K562 (cell line): ENCODE results near the gene IL23R. TPM values are rescaled to one million over a fixed set of nuclear protein-coding genes. Genes with fewer than 3 reads are reported as not detected.

ENCODE experiments used
- BCLAF1 ChIP-seq, 2 experiments: fragments of 450-650 bp in 1 of 2; IDR thresholded peaks; 2 replicates each; pipeline ENCODE4 v1.6.1; 2011 to 2017; ENCODE audit warnings: low read depth in 2 of 2, antibody characterized with exemption in 1 of 2, borderline replicate concordance in 1 of 2, low read length in 1 of 2, mild to moderate bottlenecking in 1 of 2, mixed read lengths in 1 of 2; ENCODE audit not compliant: control insufficient read depth in 1 of 2
- CLOCK ChIP-seq: fragments of 250-450 bp; sonication (Bioruptor Pico); IDR thresholded peaks from 2 replicates; pipeline ENCODE4 v1.4.0; 2020; ENCODE audit warnings: mild to moderate bottlenecking, moderate library complexity, borderline replicate concordance
- MED1 ChIP-seq: sonication (generic); formaldehyde crosslinking; IDR thresholded peaks from 2 replicates; pipeline ENCODE4 v1.8.1; 2023; ENCODE audit warnings: missing genetic modification reagents, borderline replicate concordance
- PRMT5 ChIP-seq: sonication (generic); formaldehyde crosslinking; IDR thresholded peaks from 2 replicates; pipeline ENCODE4 v1.5.0; 2020; ENCODE audit warnings: missing genetic modification reagents
- RFX1 ChIP-seq: fragments of 450-650 bp; IDR thresholded peaks from 2 replicates; pipeline ENCODE4 v1.6.1; 2016; ENCODE audit warnings: mild to moderate bottlenecking, moderate library complexity
- TEAD2 ChIP-seq: fragments of 450-650 bp; IDR thresholded peaks from 2 replicates; pipeline ENCODE4 v1.6.1; 2016; ENCODE audit warnings: missing genetic modification characterization, control low read depth, missing compliant biosample characterization
- ZBTB17 ChIP-seq: fragments of 450-650 bp; formaldehyde crosslinking; IDR thresholded peaks from 2 replicates; pipeline ENCODE4 v1.4.0; 2020; ENCODE audit warnings: mild to moderate bottlenecking
- ZNF384 ChIP-seq: IDR thresholded peaks from 2 replicates; pipeline ENCODE4 v1.6.1; 2012; ENCODE audit warnings: low read depth, low read length, improper control_type of control experiment
- polyA plus RNA-seq, 8 experiments: library from polyadenylated mRNA; depleted of rRNA in 4 of 8; stranded (reverse) in 5 of 8; unstranded in 3 of 8; fragments of >200 nt; fragmentation: Nextera tagmentation in 2 of 8; fragmentation: Illumina TruSeq in 1 of 8; extraction: Ambion mirVana in 2 of 8; extraction: Trizol in 1 of 8; gene quantifications; 2 replicates each; pipeline versions ENCODE4 v1.2.1 to v1.2.3, GENCODE V29; 2011 to 2014; ENCODE audit warnings: inconsistent platforms in 1 of 8, missing spikeins in 1 of 8
- total RNA-seq, 7 experiments: library from RNA; depleted of rRNA in 6 of 7; stranded (reverse); fragments of >200 nt in 6 of 7; fragmentation: Illumina TruSeq in 2 of 7; extraction: Trizol in 2 of 7; gene quantifications; 2 replicates each; pipeline versions ENCODE4 v1.2.1 to v1.2.3, GENCODE V29; 2011 to 2021; ENCODE audit warnings: low replicate concordance in 1 of 7

Gene IL23R
- total and polyA plus RNA-seq, 9 of the 15 experiments (the other 6 are each of a cell fraction or from before 2014, with no cell fraction given): 4.4 to 52.7 (median 22.8) TPM

GRCh38 chr1:67189953-67190352, 23.7 kb downstream of the IL23R start (continued):
- TF ChIP-seq BCLAF1 (IDR thresholded peaks at IDR 0.05; ENCODE audit: borderline replicate concordance in 1 of 2, control insufficient read depth in 1 of 2, low read depth in 2 of 2, low read length in 1 of 2): no peak
- TF ChIP-seq PRMT5 (CRISPR knock-in tag): no peak
- TF ChIP-seq ZBTB17: no peak
- no peak for TF ChIP-seq MED1
- no peak for TF ChIP-seq TEAD2 (tag)
- TF ChIP-seq ZNF384: no peak
- no peak for TF ChIP-seq CLOCK (CRISPR knock-in tag)
- TF ChIP-seq RFX1: no peak
